Measurements from ENCODE around the gene HS2ST1.
A peak's percentile ranks its signal among the peaks of the same experiment; 100 is the strongest.

The HS2ST1 gene

DNA sequence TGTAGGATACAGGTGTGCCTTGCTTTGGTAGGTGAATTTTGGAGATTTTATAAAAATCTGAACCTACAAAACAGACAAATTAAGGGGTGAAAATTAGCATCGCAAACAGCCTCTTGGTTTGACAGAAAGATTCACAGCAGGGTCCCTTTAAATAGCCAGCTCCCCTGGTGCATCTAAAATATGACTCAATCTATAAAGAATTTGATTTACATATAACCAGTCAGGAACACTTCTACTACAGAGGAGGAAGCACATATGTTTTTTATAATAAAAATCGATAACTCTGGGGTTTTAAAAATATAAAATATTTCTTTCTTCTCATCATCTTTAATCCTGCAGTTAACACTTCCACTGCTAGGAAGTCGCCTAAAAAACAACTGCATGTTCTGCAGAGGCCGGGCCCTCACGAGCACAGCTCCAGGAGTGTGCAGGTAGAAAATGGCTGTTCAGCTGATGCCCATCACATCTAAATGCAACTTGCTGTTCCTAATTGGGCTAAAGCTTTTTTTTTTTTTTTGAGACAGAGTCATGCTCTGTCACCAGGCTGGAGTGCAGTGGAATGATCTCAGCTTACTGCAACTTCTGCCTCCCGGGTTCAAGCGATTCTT is 203.4 kb downstream of the HS2ST1 start:
- DNase-seq = no peak

DNA sequence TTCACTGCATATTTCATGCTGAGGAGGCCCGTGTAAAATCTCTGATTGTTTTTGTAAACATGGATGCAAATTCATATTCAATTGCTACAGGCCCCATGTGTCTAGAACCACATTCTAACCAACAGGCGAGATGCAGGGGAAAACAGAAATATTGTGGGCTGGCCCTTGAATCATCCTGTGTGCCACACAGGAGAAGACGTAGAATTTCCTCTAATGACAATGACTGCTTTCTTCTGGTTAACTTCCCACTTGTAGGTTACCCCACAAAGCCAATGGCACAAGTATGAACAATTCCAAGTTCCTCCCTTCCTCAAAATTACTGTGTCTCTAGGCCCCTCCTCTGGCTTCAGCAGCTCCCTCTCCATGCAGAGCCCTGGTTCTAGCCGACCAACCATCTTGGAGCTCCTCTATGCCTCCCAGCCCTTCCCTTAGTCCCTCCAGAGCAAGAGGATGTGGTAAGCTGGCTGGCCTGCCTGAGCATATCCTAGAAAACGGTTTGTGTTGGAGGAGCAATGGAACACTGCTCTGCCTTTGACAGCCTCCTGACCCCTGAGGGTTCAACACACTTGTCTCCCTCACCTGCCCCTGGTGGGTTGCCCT is 205.2 kb downstream of the HS2ST1 start:
- no peak for DNase-seq

DNA sequence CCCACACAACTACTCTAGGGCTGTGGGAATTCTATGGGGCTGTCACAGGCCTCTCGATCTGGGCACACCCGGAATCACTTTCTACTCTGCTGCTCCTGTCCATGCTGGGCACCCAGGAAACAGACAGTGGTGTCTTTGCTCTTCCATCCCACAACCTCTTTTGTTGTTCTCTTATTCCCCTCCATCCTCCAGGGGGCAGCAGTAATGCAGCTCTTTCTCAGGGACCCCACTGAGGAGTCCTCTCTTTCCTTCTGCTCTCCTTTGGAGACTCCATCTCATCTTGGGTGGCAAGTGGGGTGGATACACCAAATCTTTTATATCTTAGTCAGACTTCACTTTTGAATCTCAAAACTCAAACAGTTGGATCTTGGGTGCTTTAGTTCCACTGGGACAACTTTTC is 206.3 kb downstream of the HS2ST1 start:
- DNase-seq = no peak

DNA sequence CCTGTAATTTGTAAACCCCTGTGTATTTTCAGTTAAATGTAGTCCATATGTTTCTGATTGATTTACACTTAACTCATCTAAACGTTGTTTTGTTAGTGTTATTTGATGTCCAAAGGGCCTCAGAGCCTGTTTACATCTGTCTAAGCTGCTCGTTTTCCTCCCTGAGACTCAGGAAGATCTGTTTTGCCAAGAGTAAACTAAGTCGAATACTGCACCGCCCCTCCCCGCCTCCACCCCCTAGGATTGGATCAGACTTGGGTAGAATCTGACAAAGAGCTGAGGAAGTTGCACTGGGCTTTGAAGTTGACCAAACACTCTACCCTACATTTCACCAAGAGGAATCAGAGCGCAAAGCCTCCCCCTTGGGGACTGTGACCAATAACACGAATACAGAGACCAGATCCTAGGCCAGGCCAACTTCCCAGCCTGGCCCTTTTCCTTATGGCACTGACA is 207.3 kb downstream of the HS2ST1 start:
- DNase-seq = no peak

DNA sequence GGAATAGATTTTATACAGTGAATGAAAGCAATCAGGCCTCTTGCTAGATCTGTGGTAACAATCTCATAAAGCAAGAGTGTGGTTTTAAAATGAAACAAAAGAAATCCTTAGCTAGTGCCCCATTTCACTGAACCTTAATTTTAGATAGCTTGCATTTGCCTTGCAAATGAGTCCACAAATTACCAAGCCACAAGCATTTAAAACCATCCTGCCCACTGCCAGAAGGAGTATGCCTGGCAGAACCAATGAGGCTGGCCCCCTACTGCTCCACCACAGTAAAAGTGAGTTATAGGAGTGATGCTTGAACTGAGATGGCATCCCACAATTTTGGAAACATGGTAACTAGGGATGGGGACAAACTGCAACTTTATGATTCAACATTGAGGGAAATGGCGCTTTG is 207.8 kb downstream of the HS2ST1 start:
- DNase-seq = no peak

DNA sequence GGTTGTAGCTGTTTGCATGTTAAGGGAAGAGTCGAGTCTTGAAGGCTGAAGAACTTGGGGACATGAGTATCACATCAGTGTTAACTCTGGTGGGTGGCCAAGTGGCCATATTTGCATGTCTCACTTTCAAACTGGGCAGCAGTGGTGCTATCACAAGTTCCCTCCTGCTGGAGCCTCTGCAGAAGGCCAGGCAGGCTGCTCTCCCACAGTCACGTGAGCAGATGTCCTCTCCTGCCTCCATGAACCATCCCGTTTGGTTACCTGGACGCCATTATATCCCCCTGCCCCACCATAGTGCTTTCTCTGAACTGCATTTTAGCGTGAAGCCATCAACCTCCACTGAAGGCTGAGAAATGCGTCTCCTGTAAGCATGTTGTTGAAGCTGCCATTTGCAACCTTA is 209.2 kb downstream of the HS2ST1 start:
- no peak for DNase-seq

DNA sequence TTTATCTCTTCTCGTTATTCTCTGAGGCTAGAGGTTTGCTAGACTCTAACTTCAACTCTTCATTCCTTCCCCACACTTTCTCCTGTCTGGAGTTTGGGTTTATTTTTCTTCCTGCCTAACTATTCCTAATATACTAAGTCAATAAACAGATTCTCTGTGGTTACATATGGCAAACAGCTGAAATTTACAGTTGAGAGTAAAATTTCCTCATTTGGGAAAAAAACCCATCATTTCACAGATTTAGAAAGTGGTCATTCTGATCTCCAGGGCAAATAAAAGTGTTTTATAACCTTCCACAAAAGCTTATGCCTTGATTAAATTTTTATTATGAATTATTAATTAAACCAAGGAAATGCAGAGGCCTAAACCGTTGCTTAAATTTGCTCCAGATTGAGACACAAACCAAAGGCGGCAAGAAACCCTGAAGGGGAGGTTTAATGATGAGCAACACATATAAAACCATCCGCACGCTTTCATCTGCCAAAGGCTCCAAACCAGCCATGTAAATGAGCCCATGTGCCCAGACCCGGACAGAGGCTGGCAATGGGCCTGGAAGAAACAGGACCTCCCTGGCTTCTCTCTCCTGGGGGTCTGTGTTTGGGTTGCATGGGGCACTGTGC is 212.6 kb downstream of the HS2ST1 start:
- DNase-seq = no peak

DNA sequence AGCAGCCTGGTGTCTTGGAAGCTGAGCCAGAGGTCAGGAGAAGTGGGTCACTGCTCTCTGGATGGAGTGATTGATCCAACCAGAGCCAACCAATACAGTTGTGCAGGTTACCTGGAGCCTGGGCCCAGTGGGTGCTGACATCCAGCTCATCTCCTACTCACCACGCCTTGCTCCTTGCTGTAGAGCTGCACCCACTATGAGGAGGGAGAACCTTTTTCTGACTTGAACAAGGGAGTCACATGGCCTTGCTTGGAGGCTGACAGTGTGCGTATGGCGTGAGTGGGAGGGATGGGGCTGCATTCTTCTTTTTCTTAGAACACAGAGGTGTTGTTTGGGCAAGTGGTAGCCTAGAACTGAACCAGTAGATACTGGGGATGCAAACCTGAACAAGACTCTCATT is 213.1 kb downstream of the HS2ST1 start:
- DNase-seq = no peak

DNA sequence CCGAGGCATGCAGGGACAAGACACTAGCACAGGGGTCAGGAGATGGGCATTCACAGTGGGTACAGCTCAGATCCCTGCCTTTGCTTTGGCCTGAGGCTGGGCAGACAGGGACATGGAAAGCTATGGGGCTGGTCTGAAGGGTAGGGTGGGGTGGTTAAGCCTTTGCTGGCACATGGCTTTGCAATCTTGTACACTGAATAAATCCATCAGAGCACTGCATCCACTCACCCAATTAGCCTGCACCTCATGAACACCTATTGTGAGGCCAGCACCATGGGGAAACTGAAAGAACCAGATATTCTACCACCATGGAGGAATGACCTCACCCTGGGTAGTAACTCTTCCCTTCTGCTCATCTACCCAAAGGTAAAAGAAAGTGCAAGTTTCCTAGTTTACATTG is 214.6 kb downstream of the HS2ST1 start:
- no peak for DNase-seq

DNA sequence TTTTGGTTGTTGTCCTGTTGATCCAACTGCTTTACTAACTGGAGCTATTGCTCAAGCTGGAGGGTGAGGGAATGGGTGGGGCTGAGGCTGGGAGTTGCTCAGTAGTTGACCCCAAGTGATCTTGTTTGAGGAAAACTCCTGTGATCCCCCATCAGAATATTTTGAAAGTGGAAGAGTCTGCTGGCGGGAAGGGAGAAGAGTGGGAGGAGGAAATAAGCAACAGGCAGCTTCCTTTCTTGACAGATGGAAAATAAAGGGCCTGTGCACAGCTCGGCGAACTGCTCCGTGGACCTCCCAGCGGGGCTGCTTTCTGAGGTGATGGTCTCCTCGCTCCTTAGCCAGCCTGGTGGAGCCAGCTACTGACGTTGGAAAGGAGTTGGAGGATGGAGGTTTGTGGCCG is 215.2 kb downstream of the HS2ST1 start:
- no peak for DNase-seq

DNA sequence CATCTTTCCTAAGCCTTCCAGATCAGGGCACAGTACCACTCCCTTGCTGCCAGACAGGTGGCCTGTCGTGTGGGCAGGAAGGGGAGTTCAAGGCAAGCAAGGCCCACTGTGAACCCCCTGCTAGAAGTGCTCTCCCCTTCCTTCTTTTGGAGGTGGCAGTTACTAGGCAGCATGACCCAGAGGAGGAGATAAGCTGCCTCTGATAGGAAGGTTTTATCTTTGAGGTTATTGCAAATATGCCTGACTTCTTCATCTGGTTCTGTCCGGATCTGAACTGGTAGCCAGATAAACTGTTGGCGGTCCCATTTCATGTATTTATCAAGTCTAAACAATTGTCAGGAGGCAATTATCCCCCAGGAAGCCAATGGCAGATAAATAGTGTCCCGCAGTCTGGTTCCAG is 216.0 kb downstream of the HS2ST1 start:
- DNase-seq = no peak

DNA sequence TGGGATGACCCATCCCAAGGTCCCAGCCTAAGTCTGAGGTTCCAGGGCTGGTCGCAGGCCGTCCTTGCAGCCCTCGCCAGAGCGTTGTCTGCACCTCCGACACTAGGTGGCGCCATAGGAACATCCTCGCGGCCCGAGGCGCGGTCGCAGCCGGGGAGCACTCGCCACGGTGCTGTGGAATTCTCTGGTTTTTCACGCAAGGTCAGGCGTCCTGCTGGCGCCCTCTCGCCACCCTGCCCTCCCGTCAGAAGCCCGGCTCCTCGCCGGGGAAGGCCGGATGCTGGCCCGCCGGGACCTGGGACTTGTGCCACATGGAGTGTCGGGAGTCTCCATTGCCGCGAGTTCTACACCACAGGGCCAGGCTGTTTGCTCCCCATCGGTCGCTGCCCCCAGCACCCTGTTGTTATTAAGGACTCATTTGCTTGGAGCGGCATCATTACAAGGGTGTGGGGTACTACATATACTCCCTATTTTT is 217.4 kb downstream of the HS2ST1 start:
- DNase-seq = peak; percentile 37

DNA sequence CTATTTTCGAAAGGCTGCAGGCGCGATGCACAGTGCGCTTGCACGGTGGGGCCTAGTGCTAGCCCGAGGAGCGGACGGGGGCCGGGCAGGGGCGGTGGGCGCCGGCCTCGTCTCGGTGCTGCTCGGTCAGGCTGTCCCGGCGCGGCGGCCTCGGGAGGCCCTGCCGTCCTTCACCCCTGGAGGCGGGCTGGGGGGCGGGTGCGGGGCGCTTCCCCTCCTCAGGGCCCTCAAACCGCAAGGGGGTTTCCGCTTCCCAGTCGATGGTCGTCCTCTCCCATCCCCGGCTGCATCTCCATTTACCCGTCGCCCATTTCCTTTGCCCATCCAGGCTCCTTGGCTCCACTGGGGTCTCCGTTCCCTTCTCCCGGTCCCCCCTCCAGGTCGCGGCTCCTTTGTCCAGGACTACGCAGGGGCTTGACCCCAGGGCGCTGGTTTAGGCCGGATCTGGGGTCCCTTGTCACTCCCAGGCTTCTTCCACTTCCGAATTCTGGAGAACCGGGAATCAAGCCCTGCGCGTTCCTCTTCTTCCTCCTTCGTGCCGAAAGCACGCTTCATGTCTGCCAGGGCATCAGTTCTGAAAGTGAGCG is 217.9 kb downstream of the HS2ST1 start:
- no peak for DNase-seq

DNA sequence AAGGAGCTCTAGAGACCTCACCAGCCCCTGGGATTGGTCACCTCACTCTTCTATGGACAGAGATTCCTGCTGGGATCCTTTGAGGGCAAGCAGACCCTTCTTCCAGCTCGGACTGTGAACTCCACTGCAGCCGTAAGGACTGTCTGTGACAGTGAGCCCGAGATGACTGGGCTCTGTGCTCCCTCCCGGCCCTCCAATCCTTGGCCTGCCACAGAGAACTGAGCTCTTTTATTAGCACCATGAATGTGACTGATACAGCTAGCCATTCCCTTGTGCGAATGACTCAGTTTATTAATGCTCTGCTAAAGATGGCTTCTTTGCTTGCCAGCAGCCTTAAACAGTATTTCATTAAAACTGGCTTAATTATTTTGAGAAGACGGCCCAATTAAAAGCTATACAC is 219.6 kb downstream of the HS2ST1 start:
- no peak for DNase-seq

DNA sequence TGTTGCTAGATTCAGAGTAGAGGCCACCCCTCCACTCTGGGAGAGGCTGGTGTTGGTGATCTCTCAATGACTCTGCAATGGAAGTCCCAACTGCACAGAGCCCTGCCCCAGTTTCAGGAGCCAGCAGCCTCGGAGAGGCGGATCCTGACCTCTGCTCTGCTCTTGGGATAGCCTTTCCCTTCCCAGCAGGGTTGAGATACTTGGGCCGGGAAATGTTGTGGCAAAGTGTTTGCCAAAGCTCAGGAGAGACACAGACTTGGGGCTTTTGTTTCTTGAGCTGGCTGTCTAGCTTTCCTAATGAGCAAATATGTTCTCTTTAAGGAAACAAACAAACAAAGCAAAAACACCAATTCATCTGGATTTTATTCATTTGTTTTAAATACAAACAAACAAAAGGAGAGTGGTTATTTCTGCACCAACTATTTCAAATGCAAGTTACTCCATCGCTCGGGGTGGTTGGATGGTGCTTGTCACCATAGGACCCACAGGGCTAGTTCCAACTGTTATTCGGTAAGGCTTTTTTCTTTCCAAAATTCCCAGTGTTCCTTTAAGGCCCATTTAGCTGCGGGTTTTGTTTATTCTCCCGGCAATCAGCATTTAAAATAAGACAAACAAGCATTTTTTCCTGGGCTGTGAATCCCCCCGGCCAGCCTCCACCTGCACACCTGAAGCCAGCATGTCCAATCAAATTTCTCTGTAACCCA is 220.3 kb downstream of the HS2ST1 start:
- no peak for DNase-seq

DNA sequence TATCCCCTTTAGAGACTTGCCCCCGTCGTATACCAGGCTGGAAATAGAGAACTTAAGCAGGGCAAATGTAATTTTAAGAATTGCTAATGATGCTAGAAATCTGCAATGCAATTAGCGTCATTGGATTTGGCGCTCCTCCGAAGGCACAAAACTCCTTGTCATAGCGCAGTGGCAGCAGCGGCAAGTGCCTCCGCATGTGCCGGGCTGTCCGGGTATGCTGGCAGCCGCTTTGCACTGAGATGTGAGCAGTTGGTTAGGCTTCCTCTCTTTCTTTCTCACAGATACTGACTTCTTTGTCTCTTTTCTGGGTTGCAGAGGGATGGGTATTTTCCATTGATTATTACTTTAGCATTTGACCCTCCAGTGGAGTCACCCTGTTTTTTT is 220.9 kb downstream of the HS2ST1 start:
- no peak for DNase-seq

DNA sequence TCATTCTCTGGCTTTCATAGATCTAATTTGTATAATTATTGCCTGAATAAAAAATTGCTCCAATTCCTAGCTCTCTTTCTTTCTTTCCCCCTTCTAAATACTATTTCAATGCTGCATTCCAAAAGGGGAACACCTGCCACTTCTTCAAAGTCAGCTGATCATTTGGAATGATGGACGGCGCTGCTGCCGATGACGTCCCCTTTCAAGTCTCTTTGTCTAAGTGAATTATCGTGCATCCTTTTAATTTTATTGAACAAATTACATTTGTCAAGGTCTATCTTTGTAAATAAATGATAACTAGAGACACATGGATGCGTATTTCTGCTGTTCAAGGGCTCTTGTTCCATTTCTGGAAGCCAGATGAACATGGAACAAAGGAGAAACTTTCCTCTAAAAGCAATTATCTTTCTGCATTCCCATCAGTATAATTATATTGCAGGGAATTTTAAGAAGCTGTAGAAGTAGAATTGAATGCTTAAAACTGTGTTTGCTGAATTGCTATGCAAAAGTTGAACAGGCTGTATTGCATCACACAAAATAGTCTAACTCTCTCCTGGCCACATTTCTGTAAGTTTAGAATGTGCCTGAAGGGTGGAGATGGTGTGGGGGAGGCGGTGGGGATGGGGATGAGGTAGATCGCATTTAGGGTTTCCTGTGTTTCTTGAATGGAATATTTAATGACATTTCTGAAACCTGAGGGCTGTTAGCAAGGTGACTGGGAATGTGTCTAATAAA is 222.3 kb downstream of the HS2ST1 start:
- no peak for DNase-seq

DNA sequence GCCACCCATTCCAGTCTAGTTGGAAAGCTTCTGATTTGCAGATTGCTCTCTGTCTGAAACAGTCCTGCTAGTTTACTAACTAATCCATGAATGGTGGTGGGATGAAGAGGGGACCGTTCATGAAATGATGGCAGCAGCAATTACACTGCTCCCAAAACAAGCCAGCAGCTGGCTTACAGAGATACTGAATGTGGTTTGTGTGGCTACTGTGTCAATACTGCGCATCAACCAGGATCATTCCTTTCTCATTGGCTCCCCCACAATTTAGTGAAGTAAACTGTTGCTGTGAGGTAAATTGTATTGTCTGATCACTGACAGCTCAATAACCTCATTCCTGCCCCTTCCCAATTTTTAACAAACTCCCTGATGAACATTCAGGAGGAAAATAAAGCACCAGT is 222.9 kb downstream of the HS2ST1 start:
- no peak for DNase-seq

DNA sequence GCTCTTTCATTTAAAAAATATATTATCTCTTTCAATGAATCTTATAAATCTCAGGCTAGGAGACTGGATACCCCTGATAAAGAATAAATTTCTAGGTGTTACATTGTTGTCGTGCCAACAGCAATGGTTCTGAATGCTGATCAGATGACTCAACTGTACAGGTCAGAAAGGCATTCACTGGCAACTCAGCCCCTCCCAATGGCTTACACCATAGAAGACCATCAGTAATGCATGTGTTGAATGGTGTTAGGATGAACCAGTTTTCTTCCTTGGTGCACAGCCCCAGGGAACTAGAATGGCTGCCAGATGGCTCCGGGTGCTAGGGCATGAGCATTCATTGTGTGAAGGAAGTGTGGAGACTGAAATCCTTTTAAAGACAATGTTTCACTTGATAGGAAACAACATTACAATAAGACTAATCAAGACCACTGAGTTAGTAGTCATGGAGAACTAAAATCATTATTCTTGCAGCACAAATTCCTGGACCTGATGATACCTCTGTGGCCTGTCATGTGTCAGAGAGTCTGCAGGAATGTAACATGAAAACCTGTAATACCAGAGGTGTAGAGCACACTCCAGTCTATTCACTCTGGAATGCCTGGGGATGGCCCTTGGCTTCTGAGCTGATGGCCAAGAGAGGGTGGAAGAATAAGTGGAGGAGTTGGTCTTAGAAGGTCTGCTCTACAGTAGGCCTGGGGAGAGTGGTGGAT is 226.6 kb downstream of the HS2ST1 start:
- DNase-seq = no peak

DNA sequence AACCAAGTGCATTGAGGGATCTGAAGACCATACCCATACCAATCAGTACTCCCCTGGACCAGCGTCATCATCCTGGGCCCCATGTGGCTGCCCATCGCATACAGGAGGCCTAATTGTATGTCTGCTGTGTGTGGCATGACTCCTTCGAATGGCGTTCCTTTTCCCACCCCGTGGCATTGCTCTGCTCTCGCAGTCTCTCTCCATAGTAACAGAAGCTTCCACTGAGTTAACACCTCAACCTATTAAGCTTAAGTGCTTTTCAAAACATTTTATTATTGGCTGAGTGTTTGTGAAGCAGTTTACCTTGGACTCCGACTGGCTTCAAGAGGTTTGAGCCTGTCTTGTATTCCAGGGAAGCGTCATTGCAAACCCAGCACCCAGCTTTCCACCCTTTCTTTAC is 227.1 kb downstream of the HS2ST1 start:
- no peak for DNase-seq

DNA sequence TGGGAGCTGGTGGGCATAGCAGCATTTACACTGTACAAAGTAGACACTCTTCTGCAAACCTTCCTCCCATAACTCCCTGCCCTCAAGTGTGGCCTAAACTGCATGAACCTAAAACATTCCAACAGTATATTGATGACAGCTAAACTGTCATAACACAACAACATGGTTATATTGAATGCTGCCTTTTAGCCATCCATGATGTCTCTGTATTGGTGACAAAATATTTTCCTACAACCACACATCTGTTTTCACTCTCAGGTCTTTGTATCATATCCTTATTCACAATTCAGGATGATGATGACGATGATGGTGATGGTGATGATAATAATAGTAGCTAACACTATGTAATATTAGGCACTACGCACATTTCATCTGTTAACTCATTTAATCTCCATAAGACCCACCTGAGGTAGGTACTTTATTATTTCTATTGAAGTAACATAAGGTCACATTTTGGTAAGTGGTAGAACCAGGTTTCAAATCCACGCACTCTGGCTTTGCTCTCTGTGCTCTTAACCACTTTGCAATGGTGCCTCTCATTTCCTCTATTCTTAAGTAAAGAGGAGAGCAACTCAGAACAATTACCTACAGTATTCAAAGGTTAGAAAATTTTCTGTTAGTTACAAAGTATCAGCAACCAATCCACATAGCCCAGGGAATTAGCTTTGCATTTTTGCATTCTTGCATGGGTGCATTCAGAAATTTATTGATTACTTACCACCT is 229.1 kb downstream of the HS2ST1 start:
- DNase-seq = no peak
